ENCODE results near the gene PDAP1. TPM values are rescaled to one million over a fixed set of nuclear protein-coding genes. Genes with fewer than 3 reads are reported as not detected.

Gene PDAP1
- total RNA-seq, 1 experiment from 2014 or later = 200 TPM

- H3K79me2 ChIP-seq (ENCODE audit: insufficient read depth, low read length) = peaks cover 26% of the 10 kb centered on the region; the same call in 1 of the 2 replicates
- H3K4me1 ChIP-seq (ENCODE audit: control insufficient read depth in 1 of 2, insufficient read depth in 2 of 2, low read length in 2 of 2) = no peaks in the 10 kb centered on the region
- no peaks in the 10 kb centered on the region for H4K20me1 ChIP-seq (ENCODE audit: insufficient read depth)
- no peak overlapping the region for H3K4me3 ChIP-seq (replicated peaks in 1 of 2; ENCODE audit: low read depth in 1 of 2, low read length in 2 of 2)
- BruUV-seq (replicated peaks) = no TSS peak
- H3K9me2 ChIP-seq (ENCODE audit: insufficient read depth) = no peaks in the 10 kb centered on the region
- no peak overlapping the region for H3K9ac ChIP-seq (ENCODE audit: low read length)
- TF ChIP-seq ZFX (IDR thresholded peaks at IDR 0.05) = no peak
- TF ChIP-seq, protein P1, sequence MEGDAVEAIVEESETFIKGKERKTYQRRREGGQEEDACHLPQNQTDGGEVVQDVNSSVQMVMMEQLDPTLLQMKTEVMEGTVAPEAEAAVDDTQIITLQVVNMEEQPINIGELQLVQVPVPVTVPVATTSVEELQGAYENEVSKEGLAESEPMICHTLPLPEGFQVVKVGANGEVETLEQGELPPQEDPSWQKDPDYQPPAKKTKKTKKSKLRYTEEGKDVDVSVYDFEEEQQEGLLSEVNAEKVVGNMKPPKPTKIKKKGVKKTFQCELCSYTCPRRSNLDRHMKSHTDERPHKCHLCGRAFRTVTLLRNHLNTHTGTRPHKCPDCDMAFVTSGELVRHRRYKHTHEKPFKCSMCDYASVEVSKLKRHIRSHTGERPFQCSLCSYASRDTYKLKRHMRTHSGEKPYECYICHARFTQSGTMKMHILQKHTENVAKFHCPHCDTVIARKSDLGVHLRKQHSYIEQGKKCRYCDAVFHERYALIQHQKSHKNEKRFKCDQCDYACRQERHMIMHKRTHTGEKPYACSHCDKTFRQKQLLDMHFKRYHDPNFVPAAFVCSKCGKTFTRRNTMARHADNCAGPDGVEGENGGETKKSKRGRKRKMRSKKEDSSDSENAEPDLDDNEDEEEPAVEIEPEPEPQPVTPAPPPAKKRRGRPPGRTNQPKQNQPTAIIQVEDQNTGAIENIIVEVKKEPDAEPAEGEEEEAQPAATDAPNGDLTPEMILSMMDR (IDR thresholded peaks at IDR 0.05 in 2 of 3, conservative IDR thresholded peaks at IDR 0.05 in 1 of 3; ENCODE audit: borderline replicate concordance in 1 of 3, insufficient read depth in 1 of 3, low read depth in 2 of 3, low read length in 2 of 3) = no peak
- CTCF ChIA-PET = no interaction called here
- H3K9me3 ChIP-seq (ENCODE audit: control insufficient read depth in 1 of 2, insufficient read depth in 1 of 2, low read depth in 1 of 2, low read length in 2 of 2) = no peaks in the 10 kb centered on the region
- intact Hi-C loops (cut with micrococcal nuclease) = no loop called here
- no peak overlapping the region for H3K27ac ChIP-seq (ENCODE audit: low read depth, low read length)
- H2AFZ ChIP-seq (ENCODE audit: low read depth, low read length, poor library complexity, severe bottlenecking) = no peak overlapping the region
- RAD21 ChIA-PET (ENCODE audit: low non-redundant PET in 1 of 2, low total read pairs in 2 of 2, uncharacterized antibody in 2 of 2, unreplicated experiment in 2 of 2) = no interaction called here
- H3K27me3 ChIP-seq (ENCODE audit: insufficient read depth, low read length) = no peaks in the 10 kb centered on the region
- ATAC-seq (no peak), DNase-seq (ENCODE audit: low read depth, low spot score) (no peak)
- POLR2A ChIA-PET = no interaction called here
- no peak overlapping the region for H3K4me2 ChIP-seq (ENCODE audit: low read length)
- peaks cover 39 to 63% of the 10 kb centered on the region in 2 experiments; a peak in 3 of 4 replicates for H3K36me3 ChIP-seq (ENCODE audit: control insufficient read depth in 1 of 2, insufficient read depth in 2 of 2, low read length in 2 of 2)
Measured at GRCh38 chr7:99452541-99452940, 44.1 kb upstream of the PDAP1 start.

DNA sequence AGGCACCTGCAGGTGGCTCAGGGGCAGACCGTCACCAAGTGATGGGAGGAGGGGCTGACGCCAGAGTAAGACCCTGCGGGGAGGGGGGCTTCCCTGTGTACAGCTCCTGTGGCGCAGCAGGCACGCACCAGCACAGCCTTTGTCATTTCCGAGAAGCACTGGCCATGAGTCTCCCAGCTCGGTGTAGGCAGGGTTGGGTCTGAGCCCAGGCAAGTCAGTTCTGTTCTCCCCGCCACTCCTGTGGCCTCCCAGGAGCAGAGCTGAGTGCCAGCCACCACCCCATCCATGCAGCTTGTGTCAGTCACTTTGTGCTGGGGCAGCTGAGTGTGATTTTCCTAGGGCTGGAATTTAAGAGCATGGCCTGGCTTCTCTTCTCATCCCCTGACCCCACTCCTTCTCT, 43.5 kb upstream of the PDAP1 start:
- DNase-seq (ENCODE audit: low read depth, low spot score) (no peak), ATAC-seq (no peak)
- H3K27me3 ChIP-seq (ENCODE audit: insufficient read depth, low read length) = no peaks in the 10 kb centered on the region
- H3K4me2 ChIP-seq (ENCODE audit: low read length) = no peak overlapping the region
- no peak overlapping the region for H3K4me3 ChIP-seq (replicated peaks in 1 of 2; ENCODE audit: low read depth in 1 of 2, low read length in 2 of 2)
- H3K36me3 ChIP-seq (ENCODE audit: control insufficient read depth in 1 of 2, insufficient read depth in 2 of 2, low read length in 2 of 2) = peaks cover 41 to 57% of the 10 kb centered on the region in 2 experiments; a peak in 3 of 4 replicates
- intact Hi-C loops (cut with micrococcal nuclease) = no loop called here
- no peak overlapping the region for H3K27ac ChIP-seq (ENCODE audit: low read depth, low read length)
- no peaks in the 10 kb centered on the region for H4K20me1 ChIP-seq (ENCODE audit: insufficient read depth)
- no peak overlapping the region for H3K9ac ChIP-seq (ENCODE audit: low read length)
- no peaks in the 10 kb centered on the region for H3K9me2 ChIP-seq (ENCODE audit: insufficient read depth)
- ChIA-PET POLR2A (no interaction called here), CTCF (no interaction called here), RAD21 (ENCODE audit: low non-redundant PET in 1 of 2, low total read pairs in 2 of 2, uncharacterized antibody in 2 of 2, unreplicated experiment in 2 of 2) (no interaction called here)
- peaks cover 20% of the 10 kb centered on the region; the same call in 1 of the 2 replicates for H3K79me2 ChIP-seq (ENCODE audit: insufficient read depth, low read length)
- no peak overlapping the region for H2AFZ ChIP-seq (ENCODE audit: low read depth, low read length, poor library complexity, severe bottlenecking)
- no peaks in the 10 kb centered on the region for H3K4me1 ChIP-seq (ENCODE audit: control insufficient read depth in 1 of 2, insufficient read depth in 2 of 2, low read length in 2 of 2)
- no peaks in the 10 kb centered on the region for H3K9me3 ChIP-seq (ENCODE audit: control insufficient read depth in 1 of 2, insufficient read depth in 1 of 2, low read depth in 1 of 2, low read length in 2 of 2)
- BruUV-seq (replicated peaks) = no TSS peak
- TF ChIP-seq TCF7L2 (IDR thresholded peaks at IDR 0.05; ENCODE audit: borderline replicate concordance, extremely low read depth, insufficient read depth, insufficient read length) (no peak), ZNF274 (IDR thresholded peaks at IDR 0.05; ENCODE audit: low read depth, low read length) (no peak), POLR2AphosphoS5 (IDR thresholded peaks at IDR 0.05; ENCODE audit: low read depth, low read length) (no peak), SRF (IDR thresholded peaks at IDR 0.05; ENCODE audit: low read depth) (no peak), REST (IDR thresholded peaks at IDR 0.05; ENCODE audit: low read depth) (no peak), EGR1 (IDR thresholded peaks at IDR 0.05; ENCODE audit: low read depth) (no peak), CEBPB (IDR thresholded peaks at IDR 0.05; ENCODE audit: low read depth) (no peak), RAD21 (IDR thresholded peaks at IDR 0.05; ENCODE audit: low read depth) (no peak), YY1 (IDR thresholded peaks at IDR 0.05; ENCODE audit: extremely low read depth, insufficient replicate concordance, low read depth, low read length) (no peak), CBX3 (IDR thresholded peaks at IDR 0.05; ENCODE audit: low read depth) (no peak), EZH2phosphoT487 (IDR thresholded peaks at IDR 0.05; ENCODE audit: borderline replicate concordance) (no peak), POLR2A (IDR thresholded peaks at IDR 0.05; ENCODE audit: borderline replicate concordance, extremely low read depth, insufficient read depth, insufficient read length) (no peak)
